HG02588 (cell line): ENCODE data around the gene NAA40.

Experiments
- ATAC-seq: cut with Tn5 transposase; IDR thresholded peaks from one replicate; pipeline ENCODE4 v1.9.1; 2021; ENCODE audit warnings: mild to moderate bottlenecking, moderate library complexity; ENCODE audit not compliant: unreplicated experiment

The NAA40 gene

DNA sequence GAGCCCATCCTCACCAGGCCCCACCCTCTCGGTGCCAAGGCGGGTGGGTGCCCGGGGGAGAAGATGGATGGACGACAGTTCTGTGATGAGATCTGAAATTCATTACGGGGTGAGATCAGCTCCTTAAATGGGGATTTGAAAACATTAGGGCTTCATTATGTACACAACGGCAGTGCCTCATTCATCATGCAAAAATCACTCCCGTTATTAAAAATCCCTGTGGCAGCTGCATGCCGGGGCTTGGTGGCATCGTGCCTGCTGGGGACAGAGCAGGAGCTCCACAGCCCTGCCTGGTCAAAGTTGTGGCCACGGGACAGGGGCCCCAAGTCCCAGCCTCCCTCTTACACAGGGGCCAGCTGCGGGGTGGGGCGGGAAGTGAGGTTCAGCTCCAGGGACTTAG lies 67.6 kb downstream of the NAA40 start:
- ATAC-seq, result no peak
